Measurements from ENCODE around the gene SUMF1.
"Not testable (repeated sequence)": the region's sequence is repeated elsewhere in the genome, so short reads cannot be mapped to it uniquely, and the experiment has no call there.

Gene SUMF1

GRCh38 chr3:4460334-4460733 is 6.7 kb downstream of the SUMF1 start:
- no peak overlapping the region for H3K4me3 ChIP-seq (ENCODE audit: low read depth, low read length)
- TF ChIP-seq CTCF (IDR thresholded peaks at IDR 0.05; ENCODE audit: control insufficient read depth, extremely low read depth, insufficient read depth): no peak
- DNase-seq (ENCODE audit: low read depth): no peak

DNA sequence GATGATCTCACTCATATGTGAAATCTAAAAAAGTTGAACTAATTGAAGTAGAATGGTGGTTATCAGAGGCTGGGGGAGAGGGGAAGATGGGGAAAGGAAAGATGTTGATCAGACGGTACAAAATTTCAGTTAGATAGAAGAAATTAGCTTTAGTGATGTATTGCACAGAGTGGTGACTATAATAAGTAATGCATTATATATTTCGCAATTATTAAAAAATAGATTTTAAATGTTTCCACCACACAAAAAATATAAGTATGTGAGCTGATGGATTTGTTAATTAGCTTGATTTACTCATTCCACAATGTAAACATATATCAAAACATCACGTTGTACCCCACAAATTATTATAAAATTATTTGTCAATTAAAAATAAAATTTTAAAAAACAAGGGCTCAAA is 8.1 kb downstream of the SUMF1 start:
- no peak overlapping the region for H3K4me3 ChIP-seq (ENCODE audit: low read depth, low read length)
- no peak for DNase-seq (ENCODE audit: low read depth)
- no peak for TF ChIP-seq CTCF (IDR thresholded peaks at IDR 0.05; ENCODE audit: control insufficient read depth, extremely low read depth, insufficient read depth)

DNA sequence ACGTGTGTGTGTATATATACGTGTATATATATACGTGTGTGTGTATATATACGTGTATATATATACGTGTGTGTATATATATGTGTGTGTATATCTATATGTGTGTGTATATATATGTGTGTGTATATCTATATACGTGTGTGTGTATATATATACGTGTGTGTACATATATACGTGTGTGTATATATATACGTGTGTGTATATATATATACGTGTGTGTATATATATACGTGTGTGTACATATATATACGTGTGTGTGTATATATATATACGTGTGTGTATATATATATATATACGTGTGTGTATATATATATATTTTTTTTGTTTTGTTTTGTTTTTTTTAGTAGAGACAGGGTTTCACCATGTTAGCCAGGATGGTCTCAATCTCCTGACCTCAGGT is 10.3 kb downstream of the SUMF1 start:
- DNase-seq (ENCODE audit: low read depth); H3K4me3 ChIP-seq (ENCODE audit: low read depth, low read length): not testable (repeated sequence)

DNA sequence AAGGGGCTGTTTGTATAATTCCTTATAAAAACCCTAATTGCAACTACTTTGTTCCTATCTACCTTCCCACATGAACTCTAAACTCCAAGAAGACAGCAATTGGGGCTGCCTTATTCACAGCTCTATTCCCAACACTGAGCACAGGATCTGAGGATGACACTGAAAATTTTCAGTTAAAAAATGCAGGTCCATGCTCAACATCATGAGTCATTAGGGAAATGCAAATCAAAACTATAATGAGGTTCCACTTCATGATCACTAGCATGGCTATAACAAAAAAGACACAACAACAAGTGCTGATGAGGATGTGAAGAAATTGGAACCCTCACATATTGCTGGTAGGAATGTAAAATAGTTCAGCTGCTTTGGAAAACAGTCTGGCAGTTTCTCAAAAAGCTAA is 12.9 kb downstream of the SUMF1 start:
- DNase-seq (ENCODE audit: low read depth): no peak
- H3K4me3 ChIP-seq (ENCODE audit: low read depth, low read length): no peak overlapping the region
- no peak for TF ChIP-seq CTCF (IDR thresholded peaks at IDR 0.05; ENCODE audit: control insufficient read depth, extremely low read depth, insufficient read depth)

DNA sequence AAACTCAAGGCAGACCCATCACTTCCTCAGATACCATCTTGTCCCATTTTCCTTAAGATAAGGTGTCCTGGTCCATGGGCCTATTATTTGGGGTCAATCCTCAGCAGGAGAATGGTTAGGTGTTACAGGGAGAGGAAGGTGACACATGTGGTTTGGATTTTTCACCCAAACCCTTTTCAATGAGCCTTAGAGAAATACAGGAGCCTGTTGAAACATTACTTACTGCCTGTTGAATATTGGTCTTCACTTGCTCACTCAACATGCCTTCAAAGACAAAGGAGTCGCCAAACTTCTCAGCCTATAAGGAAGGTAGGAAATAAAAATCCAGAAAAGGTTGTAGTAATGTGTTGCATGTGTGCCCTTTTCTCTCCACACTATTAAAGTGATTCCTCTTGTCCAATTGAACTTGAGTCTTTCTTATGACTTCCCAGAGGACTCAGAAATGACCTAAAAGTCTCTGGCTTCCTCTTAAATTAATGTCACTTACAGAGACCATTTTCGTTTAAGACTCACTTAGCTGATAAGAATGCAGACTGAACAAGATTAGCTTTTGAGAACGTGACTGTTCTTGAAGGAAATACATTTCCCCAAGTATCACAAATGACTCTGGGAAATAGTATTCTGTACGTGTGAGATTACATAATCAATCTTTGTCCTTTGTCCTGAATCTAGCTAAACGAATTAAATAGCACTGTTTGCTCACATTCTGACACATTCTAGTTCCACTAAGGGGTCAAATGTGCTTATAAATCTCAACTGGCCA is 17.8 kb downstream of the SUMF1 start:
- no peak for TF ChIP-seq CTCF (IDR thresholded peaks at IDR 0.05; ENCODE audit: control insufficient read depth, extremely low read depth, insufficient read depth)
- no peak for DNase-seq (ENCODE audit: low read depth)
- H3K4me3 ChIP-seq (ENCODE audit: low read depth, low read length): no peak overlapping the region

DNA sequence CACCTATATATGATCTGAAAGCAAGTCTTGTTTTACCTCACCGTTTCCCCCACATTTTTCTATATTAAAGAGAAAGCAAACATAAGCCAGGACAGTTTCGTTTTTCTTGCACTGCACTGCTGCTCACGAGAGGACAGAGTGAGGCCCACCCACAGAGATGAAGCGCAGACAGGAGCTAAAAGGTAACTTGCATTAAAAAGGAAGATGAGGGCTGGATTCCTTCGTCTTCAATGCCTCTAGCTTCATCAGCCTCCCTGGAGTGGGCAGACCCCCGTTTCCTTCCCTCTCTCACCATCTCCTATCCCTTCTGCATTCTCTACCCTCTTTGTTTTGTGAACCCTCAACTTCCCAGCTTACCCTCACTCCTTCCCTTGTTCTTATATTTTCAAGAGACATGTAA is 18.9 kb downstream of the SUMF1 start:
- no peak overlapping the region for H3K4me3 ChIP-seq (ENCODE audit: low read depth, low read length)
- no peak for DNase-seq (ENCODE audit: low read depth)
- no peak for TF ChIP-seq CTCF (IDR thresholded peaks at IDR 0.05; ENCODE audit: control insufficient read depth, extremely low read depth, insufficient read depth)

- TF ChIP-seq CTCF (IDR thresholded peaks at IDR 0.05; ENCODE audit: control insufficient read depth, extremely low read depth, insufficient read depth): no peak
- DNase-seq (ENCODE audit: low read depth): no peak
- no peak overlapping the region for H3K4me3 ChIP-seq (ENCODE audit: low read depth, low read length)
Observed at GRCh38 chr3:4447295-4447999, 19.6 kb downstream of the SUMF1 start.

Measured in LNCaP clone FGC (cell line).